ENCODE data around the gene CCDC38. TPM values are rescaled to one million over a fixed set of nuclear protein-coding genes. Genes with fewer than 3 reads are reported as not detected.

The CCDC38 gene
- total and polyA plus RNA-seq, 8 donors = 0.18 to 1.1 (median 0.58) TPM; not detected in 1

- Histone ChIP-seq H3K27ac (peak overlapping the region in 1 of 2 donors; percentile 82), H3K4me3 (peak overlapping the region; percentile 51 to 84)
- no peak for ATAC-seq
Observed at GRCh38 chr12:95942101-95942523, 302 bp downstream of the CCDC38 start.

DNA sequence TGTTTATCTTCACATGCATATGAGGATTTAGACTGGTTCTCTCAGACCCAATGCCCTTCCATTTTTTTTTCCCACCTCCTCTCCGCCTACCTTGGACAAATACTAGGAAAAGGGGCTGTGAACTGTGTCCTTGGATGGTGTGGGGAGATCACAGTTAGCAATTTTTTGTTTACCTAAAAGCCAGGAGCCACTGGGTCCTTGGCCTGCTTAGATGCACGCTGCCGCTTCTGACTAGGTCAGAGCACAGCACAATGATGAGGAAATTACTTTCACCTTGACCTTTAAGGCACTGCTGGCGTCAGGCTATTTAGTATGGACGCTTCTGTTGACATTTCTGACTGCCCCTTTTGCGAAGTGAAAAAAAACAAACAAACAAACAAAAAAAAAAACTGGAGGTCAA, 1.9 kb downstream of the CCDC38 start:
- intact Hi-C loops (cut with DNase I) = no loop called here
- no peaks in the 10 kb centered on the region for H3K9me3 ChIP-seq
- no peak overlapping the region for H3K27ac ChIP-seq
- DNase-seq (no peak), ATAC-seq (no peak)
- H3K4me1 ChIP-seq = peaks cover 0 to 14% of the 10 kb centered on the region in 2 donors
- no peak overlapping the region for H3K4me3 ChIP-seq
- no peaks in the 10 kb centered on the region for H3K36me3 ChIP-seq
- TF ChIP-seq, protein P1, sequence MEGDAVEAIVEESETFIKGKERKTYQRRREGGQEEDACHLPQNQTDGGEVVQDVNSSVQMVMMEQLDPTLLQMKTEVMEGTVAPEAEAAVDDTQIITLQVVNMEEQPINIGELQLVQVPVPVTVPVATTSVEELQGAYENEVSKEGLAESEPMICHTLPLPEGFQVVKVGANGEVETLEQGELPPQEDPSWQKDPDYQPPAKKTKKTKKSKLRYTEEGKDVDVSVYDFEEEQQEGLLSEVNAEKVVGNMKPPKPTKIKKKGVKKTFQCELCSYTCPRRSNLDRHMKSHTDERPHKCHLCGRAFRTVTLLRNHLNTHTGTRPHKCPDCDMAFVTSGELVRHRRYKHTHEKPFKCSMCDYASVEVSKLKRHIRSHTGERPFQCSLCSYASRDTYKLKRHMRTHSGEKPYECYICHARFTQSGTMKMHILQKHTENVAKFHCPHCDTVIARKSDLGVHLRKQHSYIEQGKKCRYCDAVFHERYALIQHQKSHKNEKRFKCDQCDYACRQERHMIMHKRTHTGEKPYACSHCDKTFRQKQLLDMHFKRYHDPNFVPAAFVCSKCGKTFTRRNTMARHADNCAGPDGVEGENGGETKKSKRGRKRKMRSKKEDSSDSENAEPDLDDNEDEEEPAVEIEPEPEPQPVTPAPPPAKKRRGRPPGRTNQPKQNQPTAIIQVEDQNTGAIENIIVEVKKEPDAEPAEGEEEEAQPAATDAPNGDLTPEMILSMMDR (IDR thresholded peaks at IDR 0.05) = no peak
- H3K27me3 ChIP-seq = no peaks in the 10 kb centered on the region

More at GRCh38 chr12:95942101-95942523, 302 bp downstream of the CCDC38 start:
- Histone ChIP-seq H3K9me3 (no peaks in the 10 kb centered on the region), H3K27me3 (no peaks in the 10 kb centered on the region), H3K36me3 (no peaks in the 10 kb centered on the region), H3K4me1 (peaks cover 0 to 14% of the 10 kb centered on the region in 2 donors)
- DNase-seq = peak in 1 of 4 donors; percentile 1
- TF ChIP-seq, protein P1 (IDR thresholded peaks at IDR 0.05) = no peak
- intact Hi-C loops (cut with DNase I) = no loop called here

- Histone ChIP-seq H3K9me3 (peaks cover 0 to 2% of the 10 kb centered on the region in 2 donors), H3K4me3 (no peak overlapping the region), H3K27me3 (no peaks in the 10 kb centered on the region), H3K36me3 (no peaks in the 10 kb centered on the region), H3K27ac (no peak overlapping the region), H3K4me1 (no peaks in the 10 kb centered on the region)
- DNase-seq (no peak), ATAC-seq (no peak)
- TF ChIP-seq, protein P1 (IDR thresholded peaks at IDR 0.05) = no peak
- intact Hi-C loops (cut with DNase I) = no loop called here
Observed at GRCh38 chr12:95922231-95922630, 20.2 kb downstream of the CCDC38 start.

GRCh38 chr12:95919110-95919509, 23.3 kb downstream of the CCDC38 start:
- ATAC-seq = peak; percentile 55
- TF ChIP-seq, protein P1 (IDR thresholded peaks at IDR 0.05) = no peak
- intact Hi-C loops (cut with DNase I) = loop anchor here in 1 of 2 donors (10.0 kb wide), 1 partner anchor 76 kb away; the partner anchor contains the start of gene HAL
- DNase-seq = no peak
- Histone ChIP-seq H3K36me3 (no peaks in the 10 kb centered on the region), H3K4me3 (no peak overlapping the region), H3K4me1 (no peaks in the 10 kb centered on the region), H3K27ac (no peak overlapping the region), H3K9me3 (no peaks in the 10 kb centered on the region), H3K27me3 (no peaks in the 10 kb centered on the region)

- intact Hi-C loops (cut with DNase I) = loop anchor here in 1 of 2 donors (10.0 kb wide), 1 partner anchor 76 kb away; the partner anchor contains the start of gene HAL
- Histone ChIP-seq H3K36me3 (no peaks in the 10 kb centered on the region), H3K9me3 (no peaks in the 10 kb centered on the region), H3K27me3 (no peaks in the 10 kb centered on the region), H3K27ac (no peak overlapping the region), H3K4me3 (no peak overlapping the region), H3K4me1 (no peaks in the 10 kb centered on the region)
- DNase-seq (peak in 2 of 4 donors; percentile 12 to 44), ATAC-seq (peak; percentile 99)
- TF ChIP-seq, protein P1 (IDR thresholded peaks at IDR 0.05) = peak; percentile 75 to 77
Observed at GRCh38 chr12:95918194-95918993, 24.0 kb downstream of the CCDC38 start.
